ENCODE data around the gene PUDP.
"Not testable (repeated sequence)": the region's sequence is repeated elsewhere in the genome, so short reads cannot be mapped to it uniquely, and the experiment has no call there.

Gene PUDP
- 4.1 to 4.2 reads per million in 2 donors for total RNA-seq

- peak; percentile 62 to 90 (median 80) for DNase-seq
Observed at GRCh38 chrX:7147978-7148854, at the start of gene PUDP. PUDP (minus strand) TSS chrX:7148153; CDS start chrX:7148113, 40 bp downstream.

- no peak for DNase-seq
Observed at GRCh38 chrX:7194606-7195005, 46.7 kb upstream of the PUDP start.

GRCh38 chrX:7192871-7193270, 44.9 kb upstream of the PUDP start:
- no peak for DNase-seq

GRCh38 chrX:7191681-7192110, 43.7 kb upstream of the PUDP start:
- DNase-seq, result no peak

- no peak for DNase-seq
Observed at GRCh38 chrX:7190157-7190556, 42.2 kb upstream of the PUDP start.

GRCh38 chrX:7188672-7189071, 40.7 kb upstream of the PUDP start:
- DNase-seq, result no peak

DNA sequence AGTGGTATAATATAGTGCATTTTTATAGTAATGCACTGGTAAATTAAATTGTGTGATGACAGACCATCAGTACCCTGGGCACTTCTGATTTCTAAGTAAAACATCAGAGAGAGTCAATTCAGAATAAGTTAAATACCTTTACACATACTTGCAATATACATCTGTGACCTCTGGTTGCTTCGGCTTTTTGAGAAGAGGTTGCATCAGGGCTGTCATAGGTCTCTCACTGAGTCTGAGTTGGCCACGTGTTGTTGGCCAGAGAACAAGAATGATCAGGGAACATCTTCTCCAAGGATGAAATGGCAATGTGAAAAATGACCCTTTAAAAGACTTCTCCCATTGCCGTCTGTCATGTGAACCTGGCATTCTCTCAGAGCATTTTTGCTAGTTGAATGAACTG, 36.9 kb upstream of the PUDP start:
- no peak for DNase-seq

DNA sequence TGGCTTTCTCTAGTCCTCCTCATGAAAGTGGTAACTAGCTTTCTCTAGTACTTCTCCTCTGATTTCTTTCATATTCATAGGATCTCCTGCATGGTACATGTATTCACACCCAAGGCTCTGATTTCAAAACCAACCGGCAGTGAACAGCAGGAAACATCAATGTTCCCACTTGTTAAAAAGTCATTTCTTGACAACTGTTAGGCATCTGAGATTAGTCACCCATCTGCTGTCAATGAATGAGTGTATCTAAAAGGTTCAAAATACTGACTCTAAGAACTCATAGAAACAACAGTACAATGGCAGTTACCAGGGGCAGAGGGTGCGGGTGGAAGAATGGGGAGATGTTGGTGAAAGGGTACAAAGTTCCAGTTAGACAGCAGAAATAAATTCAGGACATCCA, 31.5 kb upstream of the PUDP start:
- peak in 1 of 5 experiments; percentile 6 for DNase-seq

DNA sequence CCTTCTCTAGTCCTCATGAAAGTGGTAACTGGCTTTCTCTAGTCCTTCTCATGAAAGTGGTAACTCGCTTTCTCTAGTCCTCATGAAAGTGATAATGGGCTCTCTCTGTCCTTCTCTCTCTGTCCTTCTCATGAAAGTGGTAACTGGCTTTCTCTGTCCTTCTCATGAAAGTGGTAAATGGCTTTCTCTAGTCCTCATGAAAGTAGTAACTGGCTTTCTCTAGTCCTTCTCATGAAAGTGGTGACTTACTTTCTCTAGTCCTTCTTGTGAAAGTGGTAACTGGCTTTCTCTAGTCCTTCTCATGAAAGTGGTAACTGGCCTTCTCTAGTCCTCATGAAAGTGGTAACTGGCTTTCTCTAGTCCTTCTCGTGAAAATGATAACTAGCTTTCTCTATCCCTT, 30.9 kb upstream of the PUDP start:
- not testable (repeated sequence) for DNase-seq

DNA sequence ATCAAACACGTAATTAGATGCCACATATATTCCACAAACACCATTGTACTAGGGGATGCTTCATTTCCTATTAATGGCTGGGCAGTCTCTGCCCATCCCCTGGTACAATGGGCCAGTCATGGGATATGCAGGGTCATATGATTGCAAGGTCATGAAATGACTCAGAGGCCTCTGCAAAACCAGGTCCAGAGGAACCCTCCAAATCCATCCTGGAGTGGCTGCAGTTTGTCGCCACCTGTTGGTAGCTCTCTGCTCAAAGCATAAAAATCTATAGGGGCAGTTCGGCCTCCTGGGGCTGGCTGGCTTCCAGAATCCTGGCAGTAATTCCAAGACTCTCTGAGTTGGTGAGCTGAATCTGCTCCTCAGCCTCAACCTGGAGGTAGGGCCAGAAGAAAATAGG, 22.9 kb upstream of the PUDP start:
- peak in 1 of 5 experiments; percentile 35 for DNase-seq

- DNase-seq, result no peak
Observed at GRCh38 chrX:7169627-7170026, 21.7 kb upstream of the PUDP start.

DNA sequence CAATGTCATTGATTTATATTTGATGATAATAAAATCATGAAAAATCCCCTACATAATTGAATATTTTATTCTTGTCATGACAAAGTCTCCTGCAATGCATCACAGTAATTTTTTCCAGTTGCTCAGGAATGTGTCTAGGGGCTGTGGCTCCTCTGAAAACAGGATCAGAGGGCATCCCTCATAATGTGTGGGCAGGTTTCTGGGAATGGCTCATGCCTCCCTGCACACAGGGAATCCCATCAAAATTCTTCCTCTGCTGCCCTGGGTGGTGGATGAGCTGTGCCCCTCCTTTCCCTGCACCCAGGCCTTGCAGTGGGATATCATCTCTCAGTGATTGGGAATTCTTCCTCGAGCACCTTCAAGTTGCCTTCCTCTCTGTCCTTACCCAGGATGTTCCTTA, 20.4 kb upstream of the PUDP start:
- DNase-seq, result no peak

DNA sequence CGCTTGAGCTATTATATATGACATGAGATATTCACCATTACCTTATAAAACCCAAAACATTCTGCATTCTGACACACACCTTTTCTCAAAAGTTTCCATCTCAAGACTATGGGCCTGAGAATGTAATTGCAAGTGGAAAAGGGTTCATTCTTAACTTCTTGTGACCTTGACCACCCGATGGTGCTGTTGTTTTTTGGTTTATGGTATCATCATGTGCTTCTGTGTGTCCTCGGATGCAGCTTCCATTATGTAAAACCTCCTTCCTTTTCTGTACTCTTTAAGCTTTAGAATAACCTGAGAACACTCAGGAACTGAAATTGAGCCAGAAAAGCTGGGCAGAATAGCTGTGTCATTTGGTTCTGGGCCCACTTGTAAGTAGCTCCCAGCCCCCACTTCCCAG, 16.2 kb upstream of the PUDP start:
- DNase-seq, result no peak

DNA sequence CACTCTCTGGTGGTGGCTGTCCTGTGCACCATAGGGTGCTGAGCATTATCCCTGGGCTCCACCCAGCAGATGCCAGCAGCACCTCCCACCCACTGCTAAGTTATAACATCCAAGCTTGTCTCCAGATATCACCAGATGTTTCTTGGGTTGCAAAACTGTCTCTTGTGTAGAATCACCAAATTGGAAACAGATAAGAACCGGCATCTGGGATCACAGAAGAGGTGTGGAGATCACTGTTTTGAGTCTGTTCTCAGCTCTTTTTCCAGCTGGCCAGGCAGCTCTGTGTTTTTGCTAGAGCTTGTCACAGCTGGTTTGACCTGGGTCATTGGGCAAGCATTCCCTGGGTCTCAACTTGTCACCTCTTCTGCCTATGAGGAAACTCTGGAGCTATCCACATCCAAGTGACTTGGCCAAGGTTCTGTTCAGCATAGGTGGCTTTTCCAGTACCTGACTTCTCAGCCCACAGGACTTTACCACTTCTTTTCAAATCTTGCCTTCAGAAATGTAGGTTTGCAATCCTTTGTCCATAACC, 15.3 kb upstream of the PUDP start:
- no peak for DNase-seq

DNA sequence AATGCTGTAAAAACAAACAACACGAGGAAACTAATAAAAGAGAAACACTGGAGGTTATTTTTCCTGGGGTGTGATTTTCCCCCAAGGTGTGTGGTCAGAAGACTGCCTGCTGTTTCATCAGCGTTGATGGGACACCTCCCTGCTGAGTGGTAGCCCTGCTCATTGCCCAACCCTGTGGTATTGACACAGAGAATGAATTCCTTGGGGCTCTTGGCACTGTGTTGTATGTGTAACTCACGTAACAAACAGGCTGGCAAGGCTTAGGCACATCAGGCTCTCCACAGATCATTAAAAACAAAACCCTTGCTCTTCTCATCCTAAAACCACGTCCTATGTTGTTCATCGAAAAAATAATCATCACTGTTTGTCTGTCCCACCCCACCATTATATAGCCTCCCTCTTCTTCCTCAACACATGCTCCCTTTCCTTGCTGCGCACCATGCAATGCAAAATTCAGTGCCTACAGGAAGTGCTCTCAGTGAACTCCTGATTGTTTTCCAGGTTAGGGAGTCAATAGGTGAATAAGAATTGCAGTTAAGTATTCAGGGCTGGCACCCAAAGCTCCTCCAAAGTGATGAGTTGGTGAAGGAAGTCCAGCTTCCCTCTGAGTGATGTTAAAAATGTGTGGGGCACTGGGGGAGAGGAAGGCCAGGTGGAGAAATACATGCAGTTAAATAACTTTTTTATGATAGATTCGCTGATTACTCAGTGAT, 11.4 kb upstream of the PUDP start:
- no peak for DNase-seq

DNA sequence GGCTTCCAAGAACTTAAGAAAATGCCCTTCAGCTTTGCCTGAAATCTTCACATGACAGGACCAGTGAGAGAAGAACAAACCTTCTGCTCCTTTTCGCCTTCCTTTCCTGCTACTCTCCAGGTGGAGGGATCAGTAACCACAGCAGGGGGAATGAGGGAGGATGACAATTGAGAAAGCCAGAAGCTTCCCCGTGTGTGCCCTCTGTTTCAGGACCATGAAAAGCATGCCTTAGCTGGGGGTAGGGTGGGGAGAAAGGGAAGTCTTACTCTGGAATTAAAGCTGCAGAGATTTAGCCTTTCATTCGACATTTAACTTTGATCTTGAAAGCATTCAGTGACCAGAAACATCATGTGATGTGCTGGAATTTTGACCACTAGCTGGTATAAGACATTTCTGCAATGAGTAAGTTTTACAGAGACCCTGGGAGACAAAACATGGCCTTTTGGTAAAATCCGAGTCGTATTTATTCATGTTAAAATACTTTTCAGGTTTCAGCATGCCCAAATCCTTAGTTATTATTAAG, 10.6 kb upstream of the PUDP start:
- DNase-seq, result no peak

DNA sequence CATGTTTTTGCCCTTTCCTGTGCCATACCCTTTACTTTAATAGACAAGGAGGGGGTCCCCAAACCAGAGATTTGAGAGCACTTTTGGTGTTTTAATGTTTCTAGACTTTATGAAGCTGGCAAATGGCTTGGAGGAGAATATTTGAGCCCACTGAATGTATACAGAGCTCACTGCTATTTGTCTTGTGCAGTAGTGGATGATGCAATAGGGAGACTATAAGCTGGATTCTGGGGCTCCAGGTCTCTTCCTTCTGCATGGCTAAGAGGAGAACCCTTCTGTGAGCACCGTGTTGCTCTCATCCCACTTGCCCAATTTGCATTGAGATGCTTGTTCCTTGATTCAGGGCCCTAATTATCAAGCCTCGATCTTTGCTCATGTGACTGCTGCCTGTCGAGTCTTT, 8.9 kb upstream of the PUDP start:
- DNase-seq, result no peak

DNA sequence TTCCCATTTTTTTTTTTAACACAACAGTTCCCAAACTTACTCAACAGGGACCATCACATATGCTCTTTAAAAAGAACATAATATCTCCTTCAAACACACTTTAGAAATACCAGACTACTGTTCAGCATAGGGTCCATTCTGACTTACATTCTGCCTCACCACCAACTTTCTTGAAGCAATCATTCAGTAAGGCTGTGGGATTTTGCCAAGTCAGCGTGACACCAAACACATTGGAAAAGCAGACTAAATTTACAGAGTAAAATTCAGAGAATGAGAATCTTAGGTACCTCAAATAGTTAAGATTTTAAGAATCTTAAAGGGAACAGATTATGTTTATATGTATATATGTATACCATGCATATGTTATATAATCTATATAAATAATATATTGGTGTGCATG, 7.2 kb upstream of the PUDP start:
- DNase-seq, result no peak

GRCh38 chrX:7154041-7154597, 6.2 kb upstream of the PUDP start:
- DNase-seq, result no peak

DNA sequence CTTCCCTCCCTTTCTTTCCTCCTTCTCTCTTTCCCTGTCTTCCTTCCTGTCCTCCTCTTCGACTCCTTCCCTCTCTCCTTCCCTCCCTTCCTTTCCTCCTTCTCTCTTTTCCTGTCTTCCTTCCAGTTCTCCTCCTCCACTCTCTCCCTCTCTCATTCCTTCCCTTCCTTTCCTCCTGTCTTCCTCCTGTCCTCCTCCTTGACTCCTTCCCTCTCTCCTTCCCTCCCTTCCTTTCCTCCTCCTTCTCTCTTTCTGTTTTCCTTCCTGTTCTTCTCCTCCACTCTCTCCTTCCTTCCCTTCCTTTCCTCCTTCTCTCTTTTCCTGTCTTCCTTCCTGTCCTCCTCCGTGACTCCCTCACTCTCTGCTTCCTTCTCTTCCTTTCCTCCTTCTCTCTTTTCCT, 5.3 kb upstream of the PUDP start:
- no peak for DNase-seq

DNA sequence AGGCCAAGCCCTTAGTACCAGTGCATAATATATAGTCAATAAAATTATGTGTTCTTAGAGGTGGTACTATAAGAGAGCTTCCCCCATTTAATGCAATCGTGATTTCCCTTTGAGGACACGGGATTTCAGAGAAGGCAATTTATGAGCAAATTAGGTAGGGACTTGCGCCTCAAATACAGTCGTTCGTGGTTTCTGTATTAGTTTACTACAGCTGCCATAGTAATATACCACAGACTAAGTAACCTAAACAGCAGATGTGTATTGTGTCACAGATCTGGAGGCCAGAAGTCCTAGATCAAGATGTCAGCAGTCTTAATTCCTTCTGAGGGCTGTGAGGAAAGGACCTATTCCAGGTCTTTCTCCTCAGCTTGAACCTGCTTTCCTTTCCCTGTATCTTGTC, 1.5 kb upstream of the PUDP start:
- DNase-seq, result peak in 1 of 5 experiments; percentile 43

- peak in 3 of 5 experiments; percentile 2 to 52 (median 24) for DNase-seq
Observed at GRCh38 chrX:7147413-7147977, 458 bp downstream of the PUDP start, which contains the start of gene STS. STS (plus strand) TSS chrX:7147712; CDS start chrX:7253200, 105,488 bp downstream.

Data from T-helper 2 cell (primary cell).